ENCODE data around the gene ALPP.

DNA sequence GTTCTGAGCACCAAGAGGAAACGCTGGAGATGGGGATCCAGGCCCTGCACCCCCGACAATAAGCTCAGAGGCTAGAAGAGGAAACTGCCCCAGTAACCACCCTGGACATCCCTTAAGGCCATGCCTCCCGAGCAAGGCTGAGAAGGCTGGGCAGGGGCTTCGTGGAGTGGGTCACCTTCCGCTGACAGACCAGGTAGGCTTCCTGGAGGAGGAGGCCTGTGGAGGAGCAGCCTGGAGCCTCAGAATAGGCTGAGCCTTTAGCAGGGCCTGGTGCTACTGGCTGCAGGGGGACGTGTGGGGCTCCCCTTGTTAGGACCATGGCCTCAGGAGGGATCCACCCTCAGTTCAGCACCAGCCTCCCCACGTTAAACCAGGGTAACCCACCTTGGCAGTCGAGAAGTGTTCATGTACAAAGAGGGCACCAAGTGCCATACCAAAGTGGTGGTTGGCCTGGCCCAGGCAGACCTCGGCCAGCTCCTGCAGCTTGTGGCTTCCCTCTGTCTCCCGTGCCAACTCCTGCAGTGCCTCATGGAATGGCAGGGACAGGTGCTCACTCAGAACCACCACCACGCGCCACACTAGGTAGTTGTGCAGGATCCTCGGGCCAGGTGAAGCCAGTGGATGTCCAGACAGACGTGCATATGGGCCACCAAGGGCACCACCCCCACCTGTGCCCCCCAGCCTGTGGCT lies 28.5 kb upstream of the ALPP start:
- TF ChIP-seq ZNF274 (IDR thresholded peaks at IDR 0.05; ENCODE audit: low read depth, low read length) (no peak), SUZ12 (IDR thresholded peaks at IDR 0.05; ENCODE audit: extremely low read depth, insufficient read depth, insufficient read length) (no peak)

Data from NT2/D1 (cell line).